Activated CD8-positive, alpha-beta T cell treated with anti-CD3 and anti-CD28 coated beads for 36 hours (primary cell): ENCODE data around the gene C3orf70. TPM values are rescaled to one million over a fixed set of nuclear protein-coding genes. Genes with fewer than 3 reads are reported as not detected.

ENCODE experiments used
- ATAC-seq: fragments of 200-7000 bp; cut with Tn5 transposase; one replicate; pipeline ENCODE4 v1.10.0; 2021; ENCODE audit warnings: mild to moderate bottlenecking, moderate library complexity
- CTCF ChIA-PET: fragments of 350-600 bp; sonication (Branson Sonifier 250); formaldehyde crosslinking; loops from one replicate; lab custom pipeline; 2021; ENCODE audit warnings: antibody characterized with exemption; lab: Charles Lee
- POLR2A ChIA-PET: fragments of 350-600 bp; sonication (Branson Sonifier 250); formaldehyde crosslinking; loops from one replicate; lab custom pipeline; 2021; ENCODE audit warnings: antibody characterized with exemption; lab: Charles Lee
- DNase-seq: peaks from one replicate; pipeline ENCODE4 v3.0.0-alpha.2; 2020
- H3K27ac Mint-ChIP-seq: one replicate; pipeline ENCODE4 v1.8.0; 2021; ENCODE audit warnings: mild to moderate bottlenecking, mixed read lengths
- H3K27me3 Mint-ChIP-seq: one replicate; pipeline ENCODE4 v1.8.0; 2021; ENCODE audit warnings: mixed read lengths
- H3K36me3 Mint-ChIP-seq: one replicate; pipeline ENCODE4 v1.8.0; 2021; ENCODE audit warnings: low read depth, mixed read lengths
- H3K4me1 Mint-ChIP-seq: one replicate; pipeline ENCODE4 v1.8.0; 2021; ENCODE audit warnings: low read depth, mixed read lengths
- H3K4me3 Mint-ChIP-seq: one replicate; pipeline ENCODE4 v1.8.0; 2021; ENCODE audit warnings: mild to moderate bottlenecking, moderate library complexity, mixed read lengths
- H3K9me3 Mint-ChIP-seq: one replicate; pipeline ENCODE4 v1.8.0; 2021; ENCODE audit warnings: mixed read lengths
- CTCF ChIP-seq: fragments of 200-600 bp; IDR thresholded peaks from one replicate; pipeline ENCODE4 v1.8.0; 2022; ENCODE audit warnings: antibody characterized with exemption, mild to moderate bottlenecking
- intact Hi-C: fragments of 100-400 bp; cut with micrococcal nuclease; formaldehyde crosslinking; loops from one replicate; pipeline ENCODE4 v1.10.0; 2022
- total RNA-seq, 2 experiments: library from RNA; stranded (reverse); gene quantifications; one replicate each; pipeline ENCODE4 v1.2.3, GENCODE V29; 2021

The C3orf70 gene
- total RNA-seq, 2 experiments from 2014 or later: 0.04 TPM; not detected in 1

GRCh38 chr3:185059766-185060165 lies 93.1 kb downstream of the C3orf70 start:
- Mint-ChIP-seq H3K4me3 (no peak overlapping the region), H3K36me3 (peaks cover 8% of the 10 kb centered on the region), H3K27ac (no peak overlapping the region), H3K27me3 (peaks cover 2% of the 10 kb centered on the region), H3K4me1 (no peaks in the 10 kb centered on the region), H3K9me3 (peaks cover 41% of the 10 kb centered on the region)
- intact Hi-C loops: no loop called here
- POLR2A ChIA-PET: no interaction called here
- DNase-seq (no peak), ATAC-seq (no peak)
- CTCF ChIA-PET: no interaction called here
- no peak for TF ChIP-seq CTCF

- no peak for ATAC-seq
- no peaks in the 10 kb centered on the region for H3K4me1 Mint-ChIP-seq
- no peak overlapping the region for H3K27ac Mint-ChIP-seq
- ChIA-PET CTCF (no interaction called here), POLR2A (no interaction called here)
- H3K9me3 Mint-ChIP-seq: peaks cover 42% of the 10 kb centered on the region
- H3K4me3 Mint-ChIP-seq: no peak overlapping the region
- H3K36me3 Mint-ChIP-seq: peaks cover 18% of the 10 kb centered on the region
- no peak for TF ChIP-seq CTCF
- DNase-seq: no peak
- H3K27me3 Mint-ChIP-seq: peaks cover 2% of the 10 kb centered on the region
- intact Hi-C loops: no loop called here
These were observed 94.1 kb downstream of the C3orf70 start for GRCh38 chr3:185058796-185059195.

- peaks cover 49% of the 10 kb centered on the region for H3K9me3 Mint-ChIP-seq
- TF ChIP-seq CTCF: no peak
- H3K27me3 Mint-ChIP-seq: peaks cover 2% of the 10 kb centered on the region
- ChIA-PET CTCF (no interaction called here), POLR2A (no interaction called here)
- no peak overlapping the region for H3K27ac Mint-ChIP-seq
- intact Hi-C loops: no loop called here
- H3K4me1 Mint-ChIP-seq: no peaks in the 10 kb centered on the region
- DNase-seq (no peak), ATAC-seq (no peak)
- H3K4me3 Mint-ChIP-seq: no peak overlapping the region
- H3K36me3 Mint-ChIP-seq: peaks cover 27% of the 10 kb centered on the region
These were observed 95.0 kb downstream of the C3orf70 start for GRCh38 chr3:185057829-185058228.

GRCh38 chr3:185056908-185057307 lies 96.0 kb downstream of the C3orf70 start:
- no peak overlapping the region for H3K27ac Mint-ChIP-seq
- no peaks in the 10 kb centered on the region for H3K4me1 Mint-ChIP-seq
- H3K9me3 Mint-ChIP-seq: peaks cover 56% of the 10 kb centered on the region
- H3K36me3 Mint-ChIP-seq: peaks cover 37% of the 10 kb centered on the region
- POLR2A ChIA-PET: no interaction called here
- DNase-seq: no peak
- intact Hi-C loops: no loop called here
- TF ChIP-seq CTCF: no peak
- no peak overlapping the region for H3K4me3 Mint-ChIP-seq
- H3K27me3 Mint-ChIP-seq: no peaks in the 10 kb centered on the region
- CTCF ChIA-PET: no interaction called here
- no peak for ATAC-seq

DNA sequence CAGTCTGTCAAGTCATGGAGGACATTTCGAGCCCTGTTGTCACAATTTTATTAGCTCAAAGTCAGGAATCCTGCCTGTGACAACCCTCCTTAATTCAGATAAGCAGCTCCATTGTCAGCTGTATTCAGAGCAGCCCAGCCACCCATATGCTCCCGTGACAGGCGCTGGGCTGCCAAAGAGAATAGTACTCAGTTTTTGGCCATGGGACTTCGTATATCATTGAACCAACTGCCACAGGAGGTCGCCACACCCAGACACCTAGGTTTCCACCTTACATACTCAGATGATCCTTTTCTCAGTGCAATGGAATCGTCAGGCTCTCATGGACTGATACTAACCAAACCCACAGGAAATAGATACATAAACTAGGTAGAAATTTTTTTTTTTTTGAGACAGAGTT lies 100.2 kb downstream of the C3orf70 start:
- H3K4me3 Mint-ChIP-seq: no peak overlapping the region
- intact Hi-C loops: no loop called here
- no peak for TF ChIP-seq CTCF
- POLR2A ChIA-PET: no interaction called here
- no peaks in the 10 kb centered on the region for H3K4me1 Mint-ChIP-seq
- DNase-seq (no peak), ATAC-seq (no peak)
- H3K27me3 Mint-ChIP-seq: no peaks in the 10 kb centered on the region
- H3K36me3 Mint-ChIP-seq: peaks cover 79% of the 10 kb centered on the region
- peaks cover 34% of the 10 kb centered on the region for H3K9me3 Mint-ChIP-seq
- CTCF ChIA-PET: no interaction called here
- no peak overlapping the region for H3K27ac Mint-ChIP-seq
